WTC11 (cell line): ENCODE measurements around the gene C19orf44. TPM values are rescaled to one million over a fixed set of nuclear protein-coding genes. Genes with fewer than 3 reads are reported as not detected.

Source experiments
- ATAC-seq: fragments of 200-7000 bp; cut with Tn5 transposase; 2 replicates; pipeline ENCODE4 v1.10.0; 2021; ENCODE audit warnings: mild to moderate bottlenecking, moderate library complexity
- CTCF ChIA-PET: fragments of 300-600 bp; sonication (Branson Sonifier 250); formaldehyde crosslinking; loops from one replicate; lab custom pipeline; 2021; ENCODE audit warnings: antibody characterized with exemption; lab: Charles Lee
- POLR2A ChIA-PET: fragments of 350-600 bp; sonication (Branson Sonifier 250); formaldehyde crosslinking; loops from one replicate; lab custom pipeline; 2021; ENCODE audit warnings: antibody characterized with exemption; lab: Charles Lee
- DNase-seq: peaks from one replicate; pipeline ENCODE4 v3.0.0; 2021; ENCODE audit warnings: low spot score
- H3K27ac Mint-ChIP-seq: 2 replicates; pipeline ENCODE4 v1.8.0; 2021; ENCODE audit warnings: mixed read lengths
- H3K27me3 Mint-ChIP-seq: 2 replicates; pipeline ENCODE4 v1.8.0; 2021; ENCODE audit warnings: low read depth, mild to moderate bottlenecking, moderate library complexity, mixed read lengths
- H3K36me3 Mint-ChIP-seq: 2 replicates; pipeline ENCODE4 v1.8.0; 2021; ENCODE audit warnings: mixed read lengths
- H3K4me1 Mint-ChIP-seq: 2 replicates; pipeline ENCODE4 v1.8.0; 2022; ENCODE audit warnings: mixed read lengths
- H3K4me3 Mint-ChIP-seq: 2 replicates; pipeline ENCODE4 v1.8.0; 2021; ENCODE audit warnings: mild to moderate bottlenecking, moderate library complexity, mixed read lengths
- H3K9me3 Mint-ChIP-seq: 2 replicates; pipeline ENCODE4 v1.8.0; 2021; ENCODE audit warnings: mixed read lengths
- AR ChIP-seq: fragments of 250-450 bp; sonication (Bioruptor Pico); IDR thresholded peaks from 2 replicates; pipeline ENCODE4 v1.9.0; 2021; ENCODE audit warnings: mild to moderate bottlenecking
- ARID4B ChIP-seq: sonication (generic); formaldehyde crosslinking; IDR thresholded peaks from 2 replicates; pipeline ENCODE4 v1.8.0; 2023; ENCODE audit warnings: missing genetic modification reagents, mild to moderate bottlenecking, borderline replicate concordance
- ATF2 ChIP-seq: sonication (generic); formaldehyde crosslinking; IDR thresholded peaks from 2 replicates; pipeline ENCODE4 v1.8.1; 2022; ENCODE audit warnings: low read depth, missing genetic modification reagents, borderline replicate concordance
- EMX1 ChIP-seq: fragments of 250-450 bp; sonication (Bioruptor Pico); IDR thresholded peaks from 2 replicates; pipeline ENCODE4 v1.8.0; 2021; ENCODE audit warnings: mild to moderate bottlenecking
- ETV6 ChIP-seq: sonication (generic); formaldehyde crosslinking; IDR thresholded peaks from 2 replicates; pipeline ENCODE4 v1.8.1; 2022; ENCODE audit warnings: mild to moderate bottlenecking, missing genetic modification reagents
- FOXJ3 ChIP-seq: sonication (generic); formaldehyde crosslinking; IDR thresholded peaks from 2 replicates; pipeline ENCODE4 v1.9.0; 2021; ENCODE audit warnings: missing genetic modification reagents, mild to moderate bottlenecking, borderline replicate concordance
- FOXP1 ChIP-seq: sonication (generic); formaldehyde crosslinking; IDR thresholded peaks from 2 replicates; pipeline ENCODE4 v1.8.0; 2022; ENCODE audit warnings: missing genetic modification reagents, mild to moderate bottlenecking, moderate library complexity, borderline replicate concordance
- GABPB1 ChIP-seq: sonication (generic); formaldehyde crosslinking; IDR thresholded peaks from 2 replicates; pipeline ENCODE4 v1.8.1; 2023; ENCODE audit warnings: mild to moderate bottlenecking, missing genetic modification reagents
- IRF1 ChIP-seq: sonication (generic); formaldehyde crosslinking; IDR thresholded peaks from 2 replicates; pipeline ENCODE4 v1.8.0; 2023; ENCODE audit warnings: missing genetic modification reagents
- JAZF1 ChIP-seq: fragments of 250-450 bp; sonication (Bioruptor Pico); IDR thresholded peaks from 2 replicates; pipeline ENCODE4 v1.9.0; 2021; ENCODE audit warnings: moderate library complexity, mild to moderate bottlenecking, inconsistent platforms
- MAX ChIP-seq: sonication (generic); formaldehyde crosslinking; IDR thresholded peaks from 2 replicates; pipeline ENCODE4 v1.8.0; 2022; ENCODE audit warnings: mild to moderate bottlenecking, missing genetic modification reagents
- MYBL2 ChIP-seq: sonication (generic); formaldehyde crosslinking; IDR thresholded peaks from 2 replicates; pipeline ENCODE4 v1.8.1; 2023; ENCODE audit warnings: mild to moderate bottlenecking, moderate library complexity, missing genetic modification reagents
- NFATC4 ChIP-seq: fragments of 250-450 bp; sonication (Bioruptor Pico); IDR thresholded peaks from 2 replicates; pipeline ENCODE4 v1.9.0; 2021; ENCODE audit warnings: mild to moderate bottlenecking
- NFE2L1 ChIP-seq: sonication (generic); formaldehyde crosslinking; IDR thresholded peaks from 2 replicates; pipeline ENCODE4 v1.8.1; 2023; ENCODE audit warnings: missing genetic modification reagents
- NR3C1 ChIP-seq: sonication (generic); formaldehyde crosslinking; conservative IDR thresholded peaks from 2 replicates; pipeline ENCODE4 v1.8.1; 2023; ENCODE audit warnings: low read depth, mild to moderate bottlenecking, missing genetic modification reagents
- OVOL2 ChIP-seq: fragments of 250-450 bp; sonication (Bioruptor Pico); IDR thresholded peaks from 2 replicates; pipeline ENCODE4 v1.9.0; 2021; ENCODE audit warnings: mild to moderate bottlenecking, borderline replicate concordance
- PRDM15 ChIP-seq: sonication (generic); formaldehyde crosslinking; IDR thresholded peaks from 2 replicates; pipeline ENCODE4 v1.8.0; 2022; ENCODE audit warnings: missing genetic modification reagents
- SMAD4 ChIP-seq: sonication (generic); formaldehyde crosslinking; IDR thresholded peaks from 2 replicates; pipeline ENCODE4 v1.8.0; 2022; ENCODE audit warnings: mild to moderate bottlenecking, missing genetic modification reagents
- ZBTB21 ChIP-seq: sonication (generic); formaldehyde crosslinking; IDR thresholded peaks from 2 replicates; pipeline ENCODE4 v1.8.1; 2023; ENCODE audit warnings: mild to moderate bottlenecking, missing genetic modification reagents, borderline replicate concordance
- ZNF219 ChIP-seq: sonication (generic); formaldehyde crosslinking; IDR thresholded peaks from 2 replicates; pipeline ENCODE4 v1.8.0; 2023; ENCODE audit warnings: missing genetic modification reagents, mild to moderate bottlenecking, borderline replicate concordance
- ZNF396 ChIP-seq: fragments of 250-450 bp; sonication (Bioruptor Pico); IDR thresholded peaks from 2 replicates; pipeline ENCODE4 v1.8.0; 2021; ENCODE audit warnings: mild to moderate bottlenecking, moderate library complexity, borderline replicate concordance
- total RNA-seq: library from RNA; stranded (reverse); gene quantifications from 3 replicates; pipeline ENCODE4 v1.2.3, GENCODE V29; 2021
- TF ChIP-seq, protein P1 (sequence below): sonication (generic); formaldehyde crosslinking; IDR thresholded peaks from 2 replicates; pipeline ENCODE4 v1.8.1; 2023; ENCODE audit warnings: mild to moderate bottlenecking, missing genetic modification reagents

C19orf44 gene
- total RNA-seq, 1 experiment from 2014 or later: 4.1 TPM

DNA sequence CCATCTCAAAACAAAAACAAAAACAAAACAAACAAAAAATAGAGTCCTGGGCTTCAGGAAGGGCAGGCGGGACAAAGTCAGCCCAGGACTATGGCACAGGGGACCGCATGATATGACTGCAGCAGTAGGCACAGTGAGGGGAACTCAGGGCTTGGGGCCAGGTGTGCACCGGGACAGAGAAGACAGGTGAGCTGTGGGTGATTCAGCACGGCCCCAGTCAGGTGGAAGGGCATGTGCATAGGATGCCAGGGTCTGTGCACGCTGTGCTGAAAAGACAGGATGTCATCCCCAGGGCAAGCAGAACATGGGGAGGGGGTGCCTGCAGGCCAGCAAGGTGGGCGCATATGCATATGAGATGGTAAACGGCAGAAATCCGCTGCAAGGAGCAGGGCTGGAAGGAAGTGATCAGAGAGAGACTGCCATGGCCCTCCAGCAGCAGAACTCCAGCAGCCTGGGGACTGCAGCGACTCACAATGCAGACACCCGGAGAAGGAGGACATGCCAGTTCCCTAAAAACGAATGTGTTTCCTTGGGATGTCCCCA lies 39.5 kb upstream of the C19orf44 start (continued):
- TF ChIP-seq PRDM15 (CRISPR knock-in tag) (no peak), ZNF396 (CRISPR knock-in tag) (no peak), OVOL2 (CRISPR knock-in tag) (no peak), ZNF219 (no peak), MAX (CRISPR knock-in tag) (no peak), JAZF1 (CRISPR knock-in tag) (no peak), ETV6 (no peak), ATF2 (no peak), FOXJ3 (CRISPR knock-in tag) (no peak), AR (no peak), SMAD4 (CRISPR knock-in tag) (no peak), ZBTB21 (CRISPR knock-in tag) (no peak)
- TF ChIP-seq, all 79 proteins: peak for 0

DNA sequence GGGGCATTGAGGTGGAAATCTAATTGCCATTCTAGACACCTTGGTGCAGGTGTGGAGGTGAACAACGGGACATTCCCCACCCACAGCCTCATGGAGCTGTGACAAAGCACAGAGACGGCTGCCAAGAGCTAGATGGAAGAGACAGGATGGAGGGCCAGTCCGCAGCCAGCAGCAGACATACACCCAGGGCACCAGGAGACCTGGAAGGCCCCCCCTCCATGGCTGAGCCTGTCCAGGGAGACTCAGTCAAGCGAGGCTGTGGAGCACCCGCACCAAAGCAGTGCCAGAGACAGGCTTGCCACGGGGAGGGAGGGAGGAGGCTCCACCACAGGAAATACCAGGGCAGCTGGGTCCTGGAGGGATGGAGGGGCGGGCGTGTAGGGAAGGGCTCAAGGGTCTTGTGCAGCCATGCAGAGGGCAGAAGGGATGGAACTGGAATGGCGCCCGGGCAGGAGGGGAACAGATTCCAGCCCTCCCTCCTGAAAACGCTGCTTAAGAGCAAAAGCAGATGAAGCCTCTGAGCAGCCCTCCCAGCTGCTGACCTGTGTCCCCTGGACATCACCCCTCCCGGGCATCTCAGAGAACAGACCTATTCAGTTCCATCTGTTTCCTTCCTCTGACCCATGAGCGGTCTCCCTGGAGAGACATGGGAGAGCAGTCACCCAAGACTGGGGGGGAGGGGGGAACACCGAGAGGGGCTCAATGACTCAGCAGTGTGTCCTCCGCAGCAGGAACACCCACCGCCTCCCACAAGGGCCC lies 38.8 kb upstream of the C19orf44 start:
- Mint-ChIP-seq H3K36me3 (no peaks in the 10 kb centered on the region), H3K9me3 (no peaks in the 10 kb centered on the region), H3K4me3 (peak overlapping the region; percentile 48), H3K27me3 (no peaks in the 10 kb centered on the region), H3K27ac (peak overlapping the region; percentile 95), H3K4me1 (peaks cover 52% of the 10 kb centered on the region)
- CTCF ChIA-PET: interaction anchor here (1.1 to 1.4 kb wide), 2 partner anchors 15 to 81 kb away, joined by 5 to 15 read pairs; no protein-coding TSS in a partner anchor
- DNase-seq: peak; percentile 32
- POLR2A ChIA-PET: no interaction called here
- ATAC-seq: peak; percentile 42
- TF ChIP-seq, protein P1, sequence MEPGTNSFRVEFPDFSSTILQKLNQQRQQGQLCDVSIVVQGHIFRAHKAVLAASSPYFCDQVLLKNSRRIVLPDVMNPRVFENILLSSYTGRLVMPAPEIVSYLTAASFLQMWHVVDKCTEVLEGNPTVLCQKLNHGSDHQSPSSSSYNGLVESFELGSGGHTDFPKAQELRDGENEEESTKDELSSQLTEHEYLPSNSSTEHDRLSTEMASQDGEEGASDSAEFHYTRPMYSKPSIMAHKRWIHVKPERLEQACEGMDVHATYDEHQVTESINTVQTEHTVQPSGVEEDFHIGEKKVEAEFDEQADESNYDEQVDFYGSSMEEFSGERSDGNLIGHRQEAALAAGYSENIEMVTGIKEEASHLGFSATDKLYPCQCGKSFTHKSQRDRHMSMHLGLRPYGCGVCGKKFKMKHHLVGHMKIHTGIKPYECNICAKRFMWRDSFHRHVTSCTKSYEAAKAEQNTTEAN (CRISPR knock-in tag): no peak
- no peak for TF ChIP-seq NFATC4 (CRISPR knock-in tag)
- no peak for TF ChIP-seq NR3C1 (CRISPR knock-in tag)
- no peak for TF ChIP-seq MYBL2
- no peak for TF ChIP-seq FOXP1 (CRISPR knock-in tag)
- TF ChIP-seq EMX1: no peak
- no peak for TF ChIP-seq GABPB1 (CRISPR knock-in tag)
- TF ChIP-seq NFE2L1 (CRISPR knock-in tag): no peak
- no peak for TF ChIP-seq ARID4B (CRISPR knock-in tag)
- TF ChIP-seq IRF1 (CRISPR knock-in tag): no peak
